Epithelial cell of esophagus (primary cell): ENCODE results near the gene CUBN.
"Not testable (repeated sequence)": the region's sequence is repeated elsewhere in the genome, so short reads cannot be mapped to it uniquely, and the experiment has no call there.

Experiments used
- DNase-seq: peaks from one replicate; pipeline ENCODE4 v3.0.0; 2010; ENCODE audit warnings: low read depth
- H3K4me3 ChIP-seq: 2 replicates; pipeline ENCODE4 v1.5.1; 2011; ENCODE audit warnings: mild to moderate bottlenecking, low read length, control low read depth
- TF ChIP-seq, protein P1 (sequence below): IDR thresholded peaks from 2 replicates; pipeline ENCODE4 v1.5.1; 2011; ENCODE audit warnings: low read depth, mild to moderate bottlenecking, low read length, control low read depth, inconsistent platforms; ENCODE audit not compliant: insufficient read depth; ENCODE audit errors: missing control alignments

CUBN gene

DNA sequence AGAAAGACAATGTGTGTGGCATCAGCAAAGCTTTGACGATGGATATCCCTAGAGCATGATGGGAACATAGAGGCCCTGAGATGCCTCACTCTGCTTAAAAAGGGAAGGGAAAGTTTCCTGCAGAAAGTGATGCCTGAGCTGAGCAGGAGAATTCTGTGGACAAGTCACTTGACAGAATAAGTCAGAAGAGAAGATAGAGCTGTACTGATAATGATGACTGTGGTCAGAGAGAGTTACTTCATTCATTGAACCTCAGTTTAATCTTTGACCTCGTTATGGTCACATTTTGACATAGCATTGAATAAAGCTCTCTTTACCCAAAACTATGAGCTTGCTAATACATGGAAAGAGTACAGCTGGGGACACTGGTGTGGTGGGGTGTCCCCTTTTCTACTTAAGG lies 7.6 kb downstream of the CUBN start:
- no peak for DNase-seq
- no peak overlapping the region for H3K4me3 ChIP-seq
- TF ChIP-seq, protein P1, sequence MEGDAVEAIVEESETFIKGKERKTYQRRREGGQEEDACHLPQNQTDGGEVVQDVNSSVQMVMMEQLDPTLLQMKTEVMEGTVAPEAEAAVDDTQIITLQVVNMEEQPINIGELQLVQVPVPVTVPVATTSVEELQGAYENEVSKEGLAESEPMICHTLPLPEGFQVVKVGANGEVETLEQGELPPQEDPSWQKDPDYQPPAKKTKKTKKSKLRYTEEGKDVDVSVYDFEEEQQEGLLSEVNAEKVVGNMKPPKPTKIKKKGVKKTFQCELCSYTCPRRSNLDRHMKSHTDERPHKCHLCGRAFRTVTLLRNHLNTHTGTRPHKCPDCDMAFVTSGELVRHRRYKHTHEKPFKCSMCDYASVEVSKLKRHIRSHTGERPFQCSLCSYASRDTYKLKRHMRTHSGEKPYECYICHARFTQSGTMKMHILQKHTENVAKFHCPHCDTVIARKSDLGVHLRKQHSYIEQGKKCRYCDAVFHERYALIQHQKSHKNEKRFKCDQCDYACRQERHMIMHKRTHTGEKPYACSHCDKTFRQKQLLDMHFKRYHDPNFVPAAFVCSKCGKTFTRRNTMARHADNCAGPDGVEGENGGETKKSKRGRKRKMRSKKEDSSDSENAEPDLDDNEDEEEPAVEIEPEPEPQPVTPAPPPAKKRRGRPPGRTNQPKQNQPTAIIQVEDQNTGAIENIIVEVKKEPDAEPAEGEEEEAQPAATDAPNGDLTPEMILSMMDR, result no peak

DNA sequence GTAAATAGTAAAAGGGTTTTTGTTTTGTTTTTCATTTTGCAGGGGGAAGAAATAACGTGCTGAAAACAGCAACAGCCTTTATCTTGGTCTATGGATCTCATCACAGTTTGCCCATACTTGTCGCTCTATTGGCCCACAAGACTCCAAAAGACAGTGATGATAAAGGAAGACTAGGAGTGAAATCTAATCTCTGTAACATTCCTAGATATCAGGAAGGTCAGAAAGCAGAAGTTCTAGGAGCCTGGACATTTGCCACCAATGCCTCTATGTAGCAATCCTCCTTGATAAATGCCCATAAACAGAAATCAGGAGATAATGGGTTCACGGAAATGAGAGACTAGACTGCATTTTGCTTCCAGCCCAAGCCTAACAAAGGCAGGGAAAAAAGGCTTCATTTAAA lies 8.9 kb downstream of the CUBN start:
- TF ChIP-seq, protein P1, result no peak
- DNase-seq, result no peak
- H3K4me3 ChIP-seq, result no peak overlapping the region

DNA sequence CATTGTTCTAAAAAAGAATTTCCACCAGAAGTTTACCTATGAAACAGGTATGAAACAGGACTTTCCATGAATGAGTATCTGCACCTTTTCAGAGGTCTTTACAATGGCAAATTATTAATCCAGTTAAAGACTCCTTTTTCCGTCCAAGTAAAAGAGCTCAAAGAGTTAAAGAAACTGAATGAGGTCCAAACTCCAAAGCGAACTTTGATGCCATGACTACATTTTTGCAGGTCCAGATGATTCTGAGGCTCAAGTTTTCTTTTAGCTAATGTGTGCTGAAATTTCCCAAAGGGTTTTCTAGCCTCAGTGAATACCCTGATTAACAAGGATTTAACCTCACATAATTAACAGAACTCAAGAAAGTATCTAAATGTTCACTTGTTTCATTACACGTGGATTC lies 9.8 kb downstream of the CUBN start:
- TF ChIP-seq, protein P1, result no peak
- DNase-seq, result no peak

DNA sequence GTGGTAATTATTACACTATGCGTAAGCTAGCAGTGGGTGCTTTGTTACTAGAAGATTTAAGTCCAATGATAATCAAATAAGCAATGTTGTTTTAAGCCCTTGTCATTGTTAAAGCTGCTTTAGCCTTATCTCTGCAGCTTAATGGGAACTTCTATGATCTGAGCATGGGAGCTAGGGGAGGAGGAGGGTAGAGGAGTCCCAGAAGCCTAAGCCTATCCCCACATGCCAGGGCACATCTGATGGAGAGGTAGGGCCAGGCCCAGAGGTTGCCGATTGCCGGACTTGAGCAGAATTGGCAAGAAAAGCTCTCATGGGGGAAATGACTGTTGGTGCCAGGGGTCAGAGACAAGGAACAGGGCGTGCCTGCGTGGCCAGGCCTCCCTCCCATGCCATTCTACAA lies 13.4 kb downstream of the CUBN start:
- H3K4me3 ChIP-seq, result no peak overlapping the region
- TF ChIP-seq, protein P1, result no peak
- no peak for DNase-seq

More for the DNA sequence above, 9.8 kb downstream of the CUBN start:
- H3K4me3 ChIP-seq, result no peak overlapping the region

DNA sequence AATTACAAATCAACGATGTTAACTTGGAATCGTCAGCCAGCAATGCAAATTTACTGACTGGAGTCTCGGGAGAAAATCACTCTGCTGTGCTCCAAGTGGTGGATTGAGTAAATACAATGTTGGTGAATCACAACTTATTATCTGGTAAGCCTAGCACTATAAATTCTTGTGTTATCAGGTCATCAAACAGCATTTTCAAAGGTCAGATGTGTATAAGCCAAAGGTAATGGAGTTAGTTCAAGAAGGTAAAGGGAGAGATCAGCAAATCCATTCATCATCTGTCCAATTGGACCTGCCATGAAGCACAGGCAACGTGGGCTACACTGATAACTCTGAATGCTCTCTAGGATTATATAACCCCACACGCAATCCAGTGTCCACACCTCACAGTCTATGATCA lies 13.9 kb downstream of the CUBN start:
- DNase-seq, result peak; percentile 55
- H3K4me3 ChIP-seq, result no peak overlapping the region
- TF ChIP-seq, protein P1, result peak; percentile 16

DNA sequence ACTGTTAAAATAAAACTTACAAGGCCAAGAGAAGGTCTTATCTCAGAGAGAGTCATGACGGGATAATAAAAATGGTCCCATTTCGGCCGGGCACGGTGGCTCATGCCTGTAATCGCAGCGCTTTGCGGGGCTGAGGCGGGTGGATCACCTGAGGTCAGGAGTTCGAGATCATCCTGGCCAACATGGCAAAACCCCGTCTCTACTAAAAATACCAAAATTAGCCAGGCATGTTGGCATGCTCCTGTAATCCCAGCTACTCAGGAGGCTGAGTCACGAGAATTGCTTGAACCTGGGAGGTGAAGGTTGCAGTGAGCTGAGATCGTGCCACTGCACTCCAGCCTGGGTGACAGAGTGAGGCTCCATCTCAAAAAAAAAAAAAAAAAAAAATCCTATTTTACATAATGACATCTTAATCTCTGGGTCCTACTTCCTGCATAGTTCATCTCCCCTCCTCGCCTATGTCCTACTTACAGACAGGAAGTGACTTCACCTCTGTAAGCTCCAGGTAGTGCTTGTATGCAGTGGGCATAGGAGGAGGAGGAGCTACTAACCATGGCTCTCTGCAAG lies 14.7 kb downstream of the CUBN start:
- not testable (repeated sequence) for DNase-seq, H3K4me3 ChIP-seq

DNA sequence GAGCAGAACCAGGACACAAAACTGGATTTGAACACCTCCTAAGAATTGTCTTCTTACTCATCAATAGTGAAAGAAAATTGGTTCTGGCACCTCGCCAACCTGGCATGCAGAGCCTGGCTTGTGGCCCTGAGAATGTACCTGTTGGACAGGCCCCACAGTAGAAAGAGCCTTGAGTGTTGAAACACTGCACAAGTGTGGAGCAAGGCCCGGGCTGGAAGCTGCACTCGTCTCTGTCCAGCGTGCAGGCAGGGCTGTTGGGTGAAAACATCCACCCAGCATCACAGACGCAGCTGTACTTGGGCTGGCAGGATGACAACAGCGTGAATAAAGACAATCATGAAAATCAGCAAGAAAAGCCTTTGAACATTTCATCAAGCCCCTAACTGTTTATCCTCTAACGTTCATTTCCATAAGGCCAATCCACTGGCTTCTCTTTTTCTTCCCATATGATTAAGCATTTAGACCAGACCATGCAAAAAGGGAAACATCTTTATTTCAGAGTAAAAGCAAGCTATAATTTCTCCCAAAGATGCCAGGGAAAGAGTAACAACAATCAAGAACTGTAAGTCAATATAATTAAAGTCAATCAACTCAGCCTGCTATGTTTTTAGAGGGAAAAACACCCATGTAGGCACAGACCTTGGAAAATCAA lies 15.6 kb downstream of the CUBN start:
- DNase-seq, result peak; percentile 43
- TF ChIP-seq, protein P1, result no peak

More for the DNA sequence above, 15.6 kb downstream of the CUBN start:
- H3K4me3 ChIP-seq, result no peak overlapping the region
